Liver (tissue), 2 donors: ENCODE measurements around the gene EEIG1.

Experiments used
- CTCF ChIP-seq: fragments of 150-350 bp; IDR thresholded peaks from 2 replicates; pipeline ENCODE4 v1.5.1; 2017; ENCODE audit warnings: improper control_type of control experiment, low read depth, low read length; ENCODE audit not compliant: missing input control
- YY1 ChIP-seq: IDR thresholded peaks from 2 replicates; pipeline ENCODE4 v1.6.1; 2016; ENCODE audit warnings: antibody characterized with exemption, mild to moderate bottlenecking
- donor health status: healthy.

DNA sequence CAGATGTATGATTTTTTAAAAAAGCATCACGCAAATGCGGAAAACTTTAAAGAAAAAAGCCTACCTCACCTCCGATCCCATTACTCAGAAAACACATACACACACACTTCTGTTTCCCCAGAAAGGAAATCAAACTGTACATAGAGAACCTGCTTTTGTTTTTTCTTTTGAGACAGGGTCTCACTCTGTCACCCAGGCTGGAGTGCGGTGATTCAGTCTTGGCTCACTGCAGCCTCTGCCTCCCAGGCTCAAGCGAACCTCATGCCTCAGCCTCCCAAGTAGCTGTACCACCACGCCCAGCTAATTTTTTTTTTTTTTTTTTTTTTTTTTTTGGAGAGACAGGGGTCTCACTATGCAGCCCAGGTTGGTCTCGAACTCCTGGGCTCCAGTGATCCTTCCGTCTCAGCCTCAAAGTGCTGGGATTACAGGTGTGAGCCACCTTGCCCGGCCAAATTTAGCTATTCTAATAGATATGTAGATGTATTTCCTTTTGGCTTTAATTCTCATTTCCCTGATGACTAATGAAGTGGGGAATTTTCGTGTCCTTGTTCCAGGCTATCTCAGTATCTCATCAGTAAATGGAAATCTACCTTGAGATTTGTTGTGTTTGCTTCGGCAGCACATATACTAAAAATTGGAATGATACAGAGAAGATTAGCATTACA lies 25.7 kb upstream of the EEIG1 start:
- no peak for TF ChIP-seq CTCF
- TF ChIP-seq YY1, result no peak
